T follicular helper cell (primary cell): ENCODE results near the gene FAM83B.
"Not testable (repeated sequence)": the region's sequence is repeated elsewhere in the genome, so short reads cannot be mapped to it uniquely, and the experiment has no call there.

Experiments used
- DNase-seq: peaks from one replicate; pipeline ENCODE4 v3.0.0-alpha.2; 2020; ENCODE audit warnings: low read depth
- total RNA-seq, 2 experiments: gene quantifications; one replicate each; lab custom pipeline; 2026; lab: John Stamatoyannopoulos, UW

FAM83B gene
- total RNA-seq: 0 to 0.04 reads per million in 2 experiments

GRCh38 chr6:54846243-54846856, at the start of gene FAM83B:
Gene FAM83B, plus strand, starts transcription at chr6:54846771. Its CDS starts 23,476 bp downstream, at chr6:54870247.
- DNase-seq: no peak

GRCh38 chr6:54796918-54797317, 49.7 kb upstream of the FAM83B start:
- not testable (repeated sequence) for DNase-seq

- DNase-seq: no peak
Observed at GRCh38 chr6:54800050-54800600, 46.4 kb upstream of the FAM83B start.

GRCh38 chr6:54801244-54801643, 45.3 kb upstream of the FAM83B start:
- no peak for DNase-seq

GRCh38 chr6:54801669-54802068, 44.9 kb upstream of the FAM83B start:
- no peak for DNase-seq

- DNase-seq: no peak
Observed at GRCh38 chr6:54802775-54803634, 43.6 kb upstream of the FAM83B start.

- no peak for DNase-seq
Observed at GRCh38 chr6:54805077-54805476, 41.5 kb upstream of the FAM83B start.

- DNase-seq: no peak
Observed at GRCh38 chr6:54810147-54810546, 36.4 kb upstream of the FAM83B start.

- DNase-seq: no peak
Observed at GRCh38 chr6:54813892-54814291, 32.7 kb upstream of the FAM83B start.

GRCh38 chr6:54817236-54817635, 29.3 kb upstream of the FAM83B start:
- DNase-seq: no peak

GRCh38 chr6:54817834-54818233, 28.7 kb upstream of the FAM83B start:
- DNase-seq: no peak

- not testable (repeated sequence) for DNase-seq
Observed at GRCh38 chr6:54824225-54824624, 22.3 kb upstream of the FAM83B start.

GRCh38 chr6:54827010-54827409, 19.6 kb upstream of the FAM83B start:
- DNase-seq: no peak

- DNase-seq: no peak
Observed at GRCh38 chr6:54830216-54830615, 16.4 kb upstream of the FAM83B start.

- no peak for DNase-seq
Observed at GRCh38 chr6:54835176-54835575, 11.4 kb upstream of the FAM83B start.

- no peak for DNase-seq
Observed at GRCh38 chr6:54846857-54847674, 495 bp downstream of the FAM83B start.

GRCh38 chr6:54847799-54848597, 1.4 kb downstream of the FAM83B start:
- no peak for DNase-seq

GRCh38 chr6:54850114-54850513, 3.5 kb downstream of the FAM83B start:
- no peak for DNase-seq

GRCh38 chr6:54856129-54856528, 9.6 kb downstream of the FAM83B start:
- no peak for DNase-seq

GRCh38 chr6:54860132-54860531, 13.6 kb downstream of the FAM83B start:
- no peak for DNase-seq

- no peak for DNase-seq
Observed at GRCh38 chr6:54860739-54861138, 14.2 kb downstream of the FAM83B start.
